Measurements from ENCODE around the gene OGFRL1. TPM values are rescaled to one million over a fixed set of nuclear protein-coding genes. Genes with fewer than 3 reads are reported as not detected.

Gene OGFRL1
- total and polyA plus RNA-seq, 7 donors = 2.0 to 7.7 (median 5.8) TPM

GRCh38 chr6:71289039-71289801 is 609 bp downstream of the OGFRL1 start:
- ATAC-seq (peak; percentile 22 to 43 (median 35)), DNase-seq (peak; percentile 28 to 60)
- WGBS, 3 donors = 2 to 5% (median 4%) methylated on average over 26 to 57 of the region's 57 CpGs
- Histone ChIP-seq H3K4me3 (peak overlapping the region; percentile 76), H3K4me1 (peaks cover 32% of the 10 kb centered on the region), H3K27me3 (ENCODE audit: insufficient read depth in 3 of 3, low read length in 2 of 3) (no peaks in the 10 kb centered on the region), H3K27ac (peak overlapping the region; percentile 79), H3K9me3 (no peaks in the 10 kb centered on the region), H3K36me3 (ENCODE audit: insufficient read depth in 1 of 2, low read depth in 1 of 2) (peaks cover 0 to 9% of the 10 kb centered on the region in 2 donors)
- no peak for TF ChIP-seq CTCF (IDR thresholded peaks at IDR 0.05)
- intact Hi-C loops (cut with DNase I) = no loop called here

- Histone ChIP-seq H3K27me3 (ENCODE audit: insufficient read depth in 3 of 3, low read length in 2 of 3) (no peaks in the 10 kb centered on the region), H3K4me1 (peaks cover 38% of the 10 kb centered on the region), H3K9me3 (no peaks in the 10 kb centered on the region), H3K27ac (no peak overlapping the region), H3K36me3 (ENCODE audit: insufficient read depth in 1 of 2, low read depth in 1 of 2) (peaks cover 0 to 9% of the 10 kb centered on the region in 2 donors), H3K4me3 (peak overlapping the region; percentile 76)
- intact Hi-C loops (cut with DNase I) = loop anchor here in 1 of 2 donors (5.0 kb wide), 1 partner anchor 42 kb away; no protein-coding TSS in a partner anchor
- DNase-seq (no peak), ATAC-seq (no peak)
- TF ChIP-seq CTCF (IDR thresholded peaks at IDR 0.05) = no peak
- WGBS, 3 donors = 76 to 82% (median 78%) methylated on average over 5 of the region's 5 CpGs
Measured at GRCh38 chr6:71289802-71290175, 1.2 kb downstream of the OGFRL1 start.

GRCh38 chr6:71290611-71291010 is 2.0 kb downstream of the OGFRL1 start:
- no peak for ATAC-seq
- no peak for TF ChIP-seq CTCF (IDR thresholded peaks at IDR 0.05)
- Histone ChIP-seq H3K4me1 (peaks cover 38% of the 10 kb centered on the region), H3K4me3 (peak overlapping the region; percentile 76), H3K27me3 (ENCODE audit: insufficient read depth in 3 of 3, low read length in 2 of 3) (no peaks in the 10 kb centered on the region), H3K27ac (no peak overlapping the region), H3K36me3 (ENCODE audit: insufficient read depth in 1 of 2, low read depth in 1 of 2) (peaks cover 0 to 18% of the 10 kb centered on the region in 2 donors), H3K9me3 (no peaks in the 10 kb centered on the region)
- 62 to 81% (median 66%) methylated on average over 2 of the region's 2 CpGs for WGBS, 3 donors
- DNase-seq = no peak
- intact Hi-C loops (cut with DNase I) = loop anchor here in 1 of 2 donors (5.0 kb wide), 1 partner anchor 43 kb away; no protein-coding TSS in a partner anchor

- no peak overlapping the region for H3K4me3 ChIP-seq
- intact Hi-C loops (cut with DNase I) = loop anchor here in 1 of 2 donors (5.0 kb wide), 1 partner anchor 45 kb away; no protein-coding TSS in a partner anchor
- peaks cover 37% of the 10 kb centered on the region for H3K4me1 ChIP-seq
- H3K9me3 ChIP-seq = no peaks in the 10 kb centered on the region
- H3K36me3 ChIP-seq (ENCODE audit: insufficient read depth in 1 of 2, low read depth in 1 of 2) = peaks cover 0 to 23% of the 10 kb centered on the region in 2 donors
- DNase-seq (no peak), ATAC-seq (no peak)
- H3K27me3 ChIP-seq (ENCODE audit: insufficient read depth in 3 of 3, low read length in 2 of 3) = no peaks in the 10 kb centered on the region
- no peak for TF ChIP-seq CTCF (IDR thresholded peaks at IDR 0.05)
- no peak overlapping the region for H3K27ac ChIP-seq
- WGBS, 3 donors = 59 to 67% (median 61%) methylated on average over 4 of the region's 4 CpGs
Measured at GRCh38 chr6:71292001-71292400, 3.4 kb downstream of the OGFRL1 start.

All from psoas muscle (tissue), 8 donors.